Measurements from ENCODE around the gene GTSF1L. TPM values are rescaled to one million over a fixed set of nuclear protein-coding genes. Genes with fewer than 3 reads are reported as not detected.

The GTSF1L gene
- total RNA-seq, 2 experiments from 2014 or later: not detected

- H3K27me3 Mint-ChIP-seq: peaks cover 11% of the 10 kb centered on the region
- peaks cover 8% of the 10 kb centered on the region for H3K9me3 Mint-ChIP-seq
- CTCF ChIA-PET: no interaction called here
- H3K4me1 Mint-ChIP-seq: peaks cover 30% of the 10 kb centered on the region
- POLR2A ChIA-PET: no interaction called here
- H3K4me3 Mint-ChIP-seq: no peak overlapping the region
- peaks cover 21% of the 10 kb centered on the region for H3K36me3 Mint-ChIP-seq (ENCODE audit: low read depth)
- H3K27ac Mint-ChIP-seq: no peak overlapping the region
- DNase-seq: no peak
Observed at GRCh38 chr20:43755390-43755789, 28.6 kb upstream of the GTSF1L start.

- DNase-seq: peak; percentile 68
- Mint-ChIP-seq H3K4me3 (peak overlapping the region; percentile 25), H3K9me3 (peaks cover 3% of the 10 kb centered on the region), H3K4me1 (peaks cover 40% of the 10 kb centered on the region), H3K27me3 (peaks cover 3% of the 10 kb centered on the region), H3K27ac (peak overlapping the region; percentile 91), H3K36me3 (ENCODE audit: low read depth) (peaks cover 13% of the 10 kb centered on the region)
- ChIA-PET CTCF (interaction anchor here (1.5 to 6.2 kb wide), 2 partner anchors 328 to 364 kb away, joined by 4 to 109 read pairs; no protein-coding TSS in a partner anchor), POLR2A (interaction anchor here (1.8 to 3.5 kb wide), 5 partner anchors 46 to 296 kb away, joined by 6 to 26 read pairs (median 10); no protein-coding TSS in a partner anchor)
Observed at GRCh38 chr20:43752561-43753301, 25.9 kb upstream of the GTSF1L start.

DNA sequence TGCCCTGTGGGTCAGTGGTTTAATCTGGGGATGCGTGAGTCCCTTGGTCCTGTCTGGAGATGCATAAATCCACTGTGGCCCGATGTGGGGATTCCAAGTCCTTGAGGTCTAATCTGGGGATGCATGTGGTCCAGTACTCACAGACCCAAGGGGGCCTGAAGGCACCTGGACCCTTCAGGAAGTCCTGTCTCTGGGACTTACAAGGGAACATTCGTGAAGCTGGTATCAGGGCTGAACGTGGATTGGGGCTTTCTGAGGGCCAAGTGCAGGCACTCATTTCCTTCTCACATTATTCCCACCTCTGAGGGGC lies 25.2 kb upstream of the GTSF1L start:
- H3K4me3 Mint-ChIP-seq: no peak overlapping the region
- H3K4me1 Mint-ChIP-seq: peaks cover 42% of the 10 kb centered on the region
- POLR2A ChIA-PET: interaction anchor here (0.9 to 3.5 kb wide), 11 partner anchors 47 to 1615 kb away, joined by 3 to 26 read pairs (median 9); no protein-coding TSS in a partner anchor

GRCh38 chr20:43751167-43752050 lies 24.6 kb upstream of the GTSF1L start:
- Mint-ChIP-seq H3K27me3 (peaks cover 10% of the 10 kb centered on the region), H3K27ac (peak overlapping the region; percentile 91), H3K36me3 (ENCODE audit: low read depth) (peaks cover 13% of the 10 kb centered on the region), H3K4me1 (peaks cover 44% of the 10 kb centered on the region), H3K9me3 (peaks cover 3% of the 10 kb centered on the region), H3K4me3 (peak overlapping the region; percentile 8)
- CTCF ChIA-PET: interaction anchor here (0.7 to 6.2 kb wide), 21 partner anchors 16 to 917 kb away, joined by 3 to 109 read pairs (median 4); partner anchors contain the start of gene IFT52
- POLR2A ChIA-PET: interaction anchor here (0.9 to 3.5 kb wide), 23 partner anchors 14 to 1616 kb away, joined by 3 to 26 read pairs (median 7); partner anchors contain the start of gene JPH2
- DNase-seq: peak; percentile 77

More for the DNA sequence above, 25.2 kb upstream of the GTSF1L start:
- Mint-ChIP-seq H3K27me3 (peaks cover 7% of the 10 kb centered on the region), H3K36me3 (ENCODE audit: low read depth) (peaks cover 13% of the 10 kb centered on the region), H3K27ac (peak overlapping the region; percentile 91), H3K9me3 (peaks cover 3% of the 10 kb centered on the region)
- DNase-seq: no peak
- CTCF ChIA-PET: interaction anchor here (1.3 to 6.2 kb wide), 8 partner anchors 26 to 365 kb away, joined by 4 to 109 read pairs (median 8); no protein-coding TSS in a partner anchor

DNA sequence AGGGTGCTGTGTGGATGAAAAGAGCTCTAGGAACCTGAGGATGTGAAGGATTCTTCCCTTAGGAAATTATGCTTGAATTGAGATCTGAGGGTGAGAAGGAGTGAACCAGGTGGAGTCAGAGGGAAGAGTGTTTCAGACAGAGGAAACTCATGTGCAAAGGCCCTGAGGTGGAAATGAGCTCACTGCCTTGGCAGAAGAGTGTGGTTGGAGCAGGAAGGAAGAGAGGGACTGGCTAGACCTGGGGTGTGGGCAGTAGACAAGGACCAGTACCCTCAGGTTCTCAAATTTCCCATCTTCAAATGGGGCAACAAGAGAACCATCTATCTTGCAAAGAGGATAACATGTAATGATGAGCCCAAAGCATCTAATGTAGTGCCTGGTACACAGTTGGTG lies 24.0 kb upstream of the GTSF1L start:
- Mint-ChIP-seq H3K4me1 (peaks cover 46% of the 10 kb centered on the region), H3K27me3 (peaks cover 14% of the 10 kb centered on the region), H3K9me3 (peaks cover 3% of the 10 kb centered on the region), H3K4me3 (no peak overlapping the region), H3K36me3 (ENCODE audit: low read depth) (peaks cover 13% of the 10 kb centered on the region), H3K27ac (peak overlapping the region; percentile 91)
- ChIA-PET CTCF (interaction anchor here (0.7 to 6.2 kb wide), 26 partner anchors 15 to 917 kb away, joined by 3 to 109 read pairs (median 4); partner anchors contain the start of gene IFT52), POLR2A (interaction anchor here (0.9 to 3.5 kb wide), 23 partner anchors 14 to 437 kb away, joined by 3 to 26 read pairs (median 7); partner anchors contain the start of gene JPH2)
- peak; percentile 37 for DNase-seq

GRCh38 chr20:43749734-43750294 lies 23.0 kb upstream of the GTSF1L start:
- POLR2A ChIA-PET: interaction anchor here (1.1 to 3.5 kb wide), 8 partner anchors 90 to 329 kb away, joined by 3 to 26 read pairs (median 11); no protein-coding TSS in a partner anchor
- CTCF ChIA-PET: interaction anchor here (0.5 to 6.2 kb wide), 22 partner anchors 12 to 367 kb away, joined by 3 to 109 read pairs (median 4); no protein-coding TSS in a partner anchor
- Mint-ChIP-seq H3K36me3 (ENCODE audit: low read depth) (peaks cover 10% of the 10 kb centered on the region), H3K9me3 (peaks cover 3% of the 10 kb centered on the region), H3K4me1 (peaks cover 46% of the 10 kb centered on the region), H3K27ac (peak overlapping the region; percentile 41), H3K27me3 (peaks cover 14% of the 10 kb centered on the region), H3K4me3 (no peak overlapping the region)
- DNase-seq: peak; percentile 81

DNA sequence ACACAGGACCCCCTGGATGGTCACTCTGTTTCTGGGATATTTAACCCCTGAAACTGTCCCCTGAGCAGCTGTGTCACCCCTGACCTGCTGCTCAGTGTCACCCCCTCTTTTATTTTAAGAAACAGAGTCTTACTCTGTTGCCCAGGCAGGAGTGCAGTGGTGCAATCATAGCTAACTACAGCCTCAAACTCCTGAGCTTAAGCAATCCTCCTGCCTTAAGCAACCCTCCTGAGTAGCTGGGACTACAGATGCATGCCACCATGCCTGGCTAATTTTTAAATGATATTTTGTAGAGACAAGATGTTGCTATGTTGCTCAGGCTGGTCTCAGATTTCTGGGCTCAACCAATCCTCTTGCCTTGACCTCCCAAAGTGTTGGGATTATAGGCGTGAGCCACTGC lies 21.5 kb upstream of the GTSF1L start:
- no peak overlapping the region for H3K4me3 Mint-ChIP-seq
- CTCF ChIA-PET: interaction anchor here (0.7 to 6.2 kb wide), 8 partner anchors 32 to 344 kb away, joined by 3 to 109 read pairs (median 6); no protein-coding TSS in a partner anchor
- POLR2A ChIA-PET: interaction anchor here (1.0 kb wide), 1 partner anchor 290 kb away, joined by 3 read pairs; no protein-coding TSS in a partner anchor
- peaks cover 45% of the 10 kb centered on the region for H3K4me1 Mint-ChIP-seq
- DNase-seq: no peak
- H3K27ac Mint-ChIP-seq: no peak overlapping the region
- H3K27me3 Mint-ChIP-seq: peaks cover 15% of the 10 kb centered on the region
- H3K9me3 Mint-ChIP-seq: no peaks in the 10 kb centered on the region
- H3K36me3 Mint-ChIP-seq (ENCODE audit: low read depth): no peaks in the 10 kb centered on the region

GRCh38 chr20:43746344-43747137 lies 19.7 kb upstream of the GTSF1L start:
- no peaks in the 10 kb centered on the region for H3K36me3 Mint-ChIP-seq (ENCODE audit: low read depth)
- no peaks in the 10 kb centered on the region for H3K9me3 Mint-ChIP-seq
- peaks cover 25% of the 10 kb centered on the region for H3K27me3 Mint-ChIP-seq
- H3K27ac Mint-ChIP-seq: no peak overlapping the region
- H3K4me3 Mint-ChIP-seq: no peak overlapping the region
- H3K4me1 Mint-ChIP-seq: peaks cover 29% of the 10 kb centered on the region
- DNase-seq: no peak
- ChIA-PET CTCF (no interaction called here), POLR2A (no interaction called here)

DNA sequence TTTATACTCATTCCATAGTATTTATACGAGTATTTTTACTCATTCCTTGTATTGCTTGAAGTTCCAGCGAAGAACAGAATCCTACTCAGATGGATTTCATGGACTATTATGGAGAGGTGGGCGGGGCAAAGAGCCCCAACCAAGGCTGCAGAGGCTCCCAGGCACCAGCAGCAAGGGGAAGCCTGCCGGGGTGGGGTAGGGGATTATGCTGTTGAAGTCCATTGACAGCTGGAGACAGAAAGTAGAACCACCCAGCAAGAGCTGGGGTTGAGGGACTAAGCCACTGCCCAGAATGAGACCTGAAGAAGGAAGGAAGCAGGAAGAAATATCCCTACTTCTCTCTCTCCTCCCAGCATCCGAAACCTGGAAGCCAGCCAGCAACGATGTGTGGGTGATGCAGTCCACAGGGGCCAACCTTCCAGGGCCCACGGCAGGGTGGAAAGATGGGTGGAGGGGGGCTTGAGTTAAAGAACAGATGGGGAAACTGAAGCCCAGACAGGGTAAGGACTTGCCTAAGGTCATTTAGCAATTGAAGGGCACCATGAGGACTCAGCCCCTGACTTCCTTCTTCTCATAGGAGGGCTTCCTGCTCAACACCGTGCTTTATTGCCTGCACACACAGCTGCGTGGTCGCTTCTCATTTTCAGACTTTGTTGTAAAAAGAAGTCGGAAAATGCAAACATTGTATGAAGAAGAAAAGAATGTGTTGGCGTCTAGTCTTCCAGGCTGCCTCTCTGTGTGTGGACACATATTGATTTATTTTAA lies 18.3 kb upstream of the GTSF1L start:
- peaks cover 16% of the 10 kb centered on the region for H3K4me1 Mint-ChIP-seq
- CTCF ChIA-PET: no interaction called here
- POLR2A ChIA-PET: no interaction called here
- H3K4me3 Mint-ChIP-seq: no peak overlapping the region
- no peaks in the 10 kb centered on the region for H3K9me3 Mint-ChIP-seq
- peaks cover 27% of the 10 kb centered on the region for H3K27me3 Mint-ChIP-seq
- H3K27ac Mint-ChIP-seq: no peak overlapping the region
- no peaks in the 10 kb centered on the region for H3K36me3 Mint-ChIP-seq (ENCODE audit: low read depth)
- no peak for DNase-seq

DNA sequence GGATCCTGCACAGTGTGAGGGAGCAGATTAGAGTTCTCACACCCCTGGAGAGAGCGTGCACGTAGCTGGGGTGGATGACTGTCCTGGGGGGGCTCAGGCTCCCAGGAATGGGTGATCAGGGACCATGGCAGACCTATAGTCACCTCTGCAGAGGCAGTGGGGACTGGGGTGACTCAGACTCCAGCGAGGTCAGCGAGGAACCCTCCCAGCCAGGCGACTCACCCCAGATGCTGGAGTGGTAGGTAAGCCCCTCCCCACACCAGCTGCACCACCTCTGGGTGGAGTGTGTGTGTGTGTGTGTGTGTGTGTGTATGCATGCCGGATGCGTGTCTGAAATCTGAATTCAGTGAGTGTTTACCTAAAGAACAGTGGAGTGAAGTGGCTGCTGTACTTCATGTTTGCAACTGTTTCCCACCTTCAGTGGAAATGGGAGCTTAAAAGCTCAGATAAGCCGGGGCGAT lies 17.4 kb upstream of the GTSF1L start:
- ChIA-PET CTCF (no interaction called here), POLR2A (no interaction called here)
- Mint-ChIP-seq H3K27ac (no peak overlapping the region), H3K4me3 (no peak overlapping the region), H3K36me3 (ENCODE audit: low read depth) (no peaks in the 10 kb centered on the region), H3K4me1 (peaks cover 8% of the 10 kb centered on the region), H3K9me3 (no peaks in the 10 kb centered on the region), H3K27me3 (peaks cover 27% of the 10 kb centered on the region)
- no peak for DNase-seq

DNA sequence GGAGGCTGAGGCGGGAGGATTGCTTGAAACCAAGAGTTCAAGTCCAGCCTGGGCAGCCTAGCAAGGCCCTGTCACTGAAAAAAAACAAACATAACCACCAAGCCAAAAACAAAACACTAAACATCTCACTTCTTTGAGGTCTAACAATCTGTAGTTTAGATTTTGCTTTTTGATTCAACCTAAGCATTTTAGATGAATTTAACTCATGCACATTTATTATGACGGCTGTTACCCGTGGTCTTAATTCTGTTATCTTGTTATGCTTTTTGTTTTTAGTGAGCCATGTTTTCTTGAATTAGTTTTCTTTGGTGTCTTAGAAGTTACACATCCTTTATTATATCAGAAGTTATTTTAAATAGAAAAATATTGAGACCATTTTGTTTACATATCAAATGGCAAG lies 13.8 kb upstream of the GTSF1L start:
- Mint-ChIP-seq H3K9me3 (no peaks in the 10 kb centered on the region), H3K4me1 (peaks cover 14% of the 10 kb centered on the region), H3K36me3 (ENCODE audit: low read depth) (no peaks in the 10 kb centered on the region), H3K4me3 (no peak overlapping the region), H3K27ac (no peak overlapping the region), H3K27me3 (peaks cover 17% of the 10 kb centered on the region)
- POLR2A ChIA-PET: no interaction called here
- no peak for DNase-seq
- CTCF ChIA-PET: no interaction called here
